Frontal cortex (tissue), 4 donors: ENCODE results near the gene MTCH1. TPM values are rescaled to one million over a fixed set of nuclear protein-coding genes. Genes with fewer than 3 reads are reported as not detected.
A peak's percentile ranks its signal among the peaks of the same experiment; 100 is the strongest.

Experiments
- DNase-seq, 2 donors: peaks; one replicate each; pipeline ENCODE4 v3.0.0; 2012; ENCODE audit warnings: low spot score in 2 of 2
- FAIRE-seq: peaks from 2 replicates; lab custom pipeline; 2012; peaks lifted over from hg19 to GRCh38; lab: Jason Lieb, UNC
- total RNA-seq: library from RNA; depleted of rRNA; stranded (reverse); fragments of >200 nt; gene quantifications from one replicate; pipeline ENCODE4 v1.2.3, GENCODE V29; 2014
- donor health status: control.
- donor health status: control.
- donor health status: control.

The MTCH1 gene
- total RNA-seq, 1 donor from 2014 or later = 152 TPM

DNA sequence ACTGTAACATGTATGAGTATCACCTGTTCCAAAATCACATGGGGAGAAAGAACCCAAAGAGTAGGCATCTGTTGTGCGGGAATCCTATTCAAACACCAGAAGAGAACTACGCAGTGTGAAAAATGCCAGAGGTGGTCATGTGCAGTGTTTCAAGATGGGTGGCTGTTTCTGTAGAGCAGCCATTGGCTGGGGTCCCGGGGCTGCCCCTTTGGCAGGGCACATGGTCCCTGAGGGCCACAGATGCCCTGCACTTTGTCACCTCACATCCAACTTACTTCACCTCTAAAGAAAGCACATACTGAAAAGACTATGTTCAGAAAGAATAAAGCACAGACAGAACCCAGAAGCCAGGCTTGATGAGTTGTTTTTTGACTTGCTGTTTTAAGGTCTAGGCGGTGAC, 12.3 kb downstream of the MTCH1 start:
- FAIRE-seq (no peak), DNase-seq (no peak)

DNA sequence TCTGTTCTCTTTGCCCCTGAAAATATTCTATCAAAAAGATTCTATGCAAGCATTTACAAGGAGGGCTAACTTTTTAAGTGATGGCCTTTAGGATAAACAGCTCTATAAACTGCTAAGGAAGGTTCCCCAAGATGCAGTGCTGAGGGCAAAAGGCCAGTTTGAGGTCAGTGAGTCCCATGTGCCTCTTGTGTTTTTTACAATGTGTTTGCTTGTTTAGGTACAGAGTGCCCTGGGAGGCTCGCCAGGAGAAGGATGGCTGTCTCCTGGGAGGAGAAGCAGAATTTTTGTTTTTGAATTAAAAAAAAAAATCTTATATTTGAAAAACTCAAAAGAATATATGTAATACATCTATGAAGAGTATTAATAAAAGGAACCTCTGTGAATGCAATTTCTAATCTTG, 12.8 kb downstream of the MTCH1 start:
- no peak for FAIRE-seq
- DNase-seq = no peak

DNA sequence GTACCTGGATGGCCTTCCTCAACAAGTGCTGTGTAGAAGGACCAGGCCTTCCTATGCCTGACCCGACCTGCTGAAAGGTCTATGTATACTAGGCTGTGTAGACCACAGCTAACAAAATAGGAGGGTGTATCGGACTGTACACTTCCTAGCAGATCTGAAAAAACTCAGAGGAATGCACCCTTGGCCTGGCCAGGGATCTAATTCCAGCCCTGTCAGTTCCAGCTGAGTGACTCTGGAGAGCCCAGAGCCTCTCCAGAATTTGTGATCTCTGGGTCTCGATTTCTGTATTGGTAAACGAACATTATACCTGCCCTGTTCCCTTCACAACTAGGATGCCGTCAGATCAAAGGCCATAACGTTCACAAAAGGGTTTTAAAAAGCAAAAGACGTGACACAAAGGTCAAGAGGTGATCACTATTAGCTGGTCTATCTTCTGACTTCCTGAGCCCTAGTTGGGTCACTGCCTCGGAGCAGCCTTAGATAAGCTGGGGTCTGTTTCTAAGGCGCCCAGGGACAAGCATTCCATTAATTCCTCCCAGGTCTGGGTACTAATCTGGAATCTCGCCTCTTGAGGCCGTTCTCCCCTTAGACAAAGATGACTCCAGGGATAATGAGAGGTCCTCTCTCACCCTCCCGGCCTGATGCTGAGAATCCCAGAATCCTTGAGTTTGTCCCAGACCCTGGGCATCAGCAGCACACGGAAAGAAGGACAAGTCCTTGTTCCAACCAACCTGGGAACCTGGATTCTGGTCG, 13.9 kb downstream of the MTCH1 start:
- no peak for FAIRE-seq
- DNase-seq = no peak

GRCh38 chr6:36970892-36971842, 14.8 kb downstream of the MTCH1 start:
- FAIRE-seq (no peak), DNase-seq (no peak)

- FAIRE-seq (no peak), DNase-seq (no peak)
These were observed 15.8 kb downstream of the MTCH1 start for GRCh38 chr6:36969988-36970891.

DNA sequence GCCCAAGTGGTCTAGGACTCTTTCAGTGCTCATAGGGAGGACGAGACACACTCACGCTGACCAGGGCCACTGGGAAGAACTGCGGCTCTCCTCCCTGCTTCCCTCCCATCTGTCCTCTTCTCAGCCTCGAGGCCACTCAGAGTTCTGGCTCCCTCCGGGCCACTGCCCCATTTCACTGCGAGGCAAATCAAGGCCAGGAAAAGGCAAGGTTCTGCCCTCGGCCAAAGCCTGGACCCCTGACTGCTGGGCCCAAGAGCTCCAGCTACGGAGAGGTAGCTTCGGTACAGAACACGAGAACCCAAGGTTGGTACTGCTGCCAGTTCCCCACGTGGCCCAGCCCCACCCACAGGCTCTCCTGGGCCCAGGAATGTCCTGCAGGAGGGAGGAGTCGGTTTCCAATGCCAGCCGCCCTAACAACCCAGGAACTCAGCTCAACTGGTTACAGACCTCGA, 16.7 kb downstream of the MTCH1 start:
- FAIRE-seq (no peak), DNase-seq (no peak)

DNA sequence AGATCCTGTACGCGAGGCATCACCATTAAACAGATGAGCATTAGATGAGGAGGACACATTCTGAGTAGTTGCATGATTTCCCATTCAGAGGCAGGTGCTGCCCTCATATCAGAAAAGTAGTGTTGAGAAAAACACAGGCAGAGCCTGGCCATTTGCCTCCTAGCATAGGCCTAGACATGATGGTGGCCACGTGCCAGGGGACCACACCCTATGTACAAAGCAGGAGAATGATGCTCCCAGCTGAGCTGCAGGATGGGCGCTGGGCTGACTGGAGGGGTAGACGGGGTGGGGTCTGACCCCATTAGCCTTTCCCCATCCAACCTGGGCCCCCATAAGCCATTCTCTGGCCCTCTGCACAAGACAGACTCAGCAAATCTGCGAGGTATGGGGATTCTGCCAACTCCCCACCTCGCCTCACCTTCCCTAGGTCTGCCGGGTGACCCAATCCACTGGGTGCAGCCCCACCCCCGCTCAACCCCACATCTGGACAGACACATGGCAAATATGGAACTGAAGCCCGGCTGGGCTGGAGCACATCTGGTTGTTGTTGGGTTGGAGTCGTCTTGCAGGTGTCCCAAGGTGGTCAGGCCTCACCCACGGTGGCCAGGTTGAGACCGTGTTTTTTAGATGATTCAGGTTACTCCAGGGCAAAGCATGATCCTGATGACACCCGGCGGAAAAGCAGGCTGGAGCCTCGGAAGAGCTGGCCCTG, 17.6 kb downstream of the MTCH1 start:
- DNase-seq = no peak
- no peak for FAIRE-seq

DNA sequence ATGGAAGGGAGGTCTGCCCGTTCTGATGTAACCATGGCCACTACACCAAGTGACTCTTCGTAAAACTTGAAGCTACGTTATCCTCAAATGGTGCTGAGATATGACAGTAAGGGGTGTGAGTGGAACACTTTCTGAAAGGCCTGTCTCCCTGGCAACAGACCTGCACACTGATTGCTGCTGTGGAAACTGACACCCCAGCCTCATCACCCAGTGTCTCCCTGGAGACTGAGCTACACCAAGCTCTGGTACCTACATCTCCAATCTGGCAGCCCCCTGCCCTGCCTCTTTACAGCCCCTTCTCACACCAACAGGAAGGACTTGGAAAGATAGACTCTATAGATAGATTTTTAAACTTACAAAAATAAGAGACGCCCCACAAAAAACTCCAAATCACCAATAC, 18.2 kb downstream of the MTCH1 start:
- DNase-seq (no peak), FAIRE-seq (no peak)

GRCh38 chr6:36967301-36967700, 18.7 kb downstream of the MTCH1 start:
- no peak for FAIRE-seq
- DNase-seq = no peak

- no peak for DNase-seq
- FAIRE-seq = no peak
These were observed 21.1 kb downstream of the MTCH1 start for GRCh38 chr6:36964908-36965307.

DNA sequence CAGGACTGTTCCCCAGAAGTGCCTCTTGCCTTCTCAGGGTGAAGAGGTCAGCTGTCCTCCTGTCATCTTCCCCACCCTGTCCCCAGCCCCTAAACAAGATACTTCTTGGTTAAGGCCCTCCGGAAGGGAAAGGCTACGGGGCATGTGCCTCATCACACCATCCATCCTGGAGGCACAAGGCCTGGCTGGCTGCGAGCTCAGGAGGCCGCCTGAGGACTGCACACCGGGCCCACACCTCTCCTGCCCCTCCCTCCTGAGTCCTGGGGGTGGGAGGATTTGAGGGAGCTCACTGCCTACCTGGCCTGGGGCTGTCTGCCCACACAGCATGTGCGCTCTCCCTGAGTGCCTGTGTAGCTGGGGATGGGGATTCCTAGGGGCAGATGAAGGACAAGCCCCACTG, 21.6 kb downstream of the MTCH1 start:
- FAIRE-seq (no peak), DNase-seq (no peak)

DNA sequence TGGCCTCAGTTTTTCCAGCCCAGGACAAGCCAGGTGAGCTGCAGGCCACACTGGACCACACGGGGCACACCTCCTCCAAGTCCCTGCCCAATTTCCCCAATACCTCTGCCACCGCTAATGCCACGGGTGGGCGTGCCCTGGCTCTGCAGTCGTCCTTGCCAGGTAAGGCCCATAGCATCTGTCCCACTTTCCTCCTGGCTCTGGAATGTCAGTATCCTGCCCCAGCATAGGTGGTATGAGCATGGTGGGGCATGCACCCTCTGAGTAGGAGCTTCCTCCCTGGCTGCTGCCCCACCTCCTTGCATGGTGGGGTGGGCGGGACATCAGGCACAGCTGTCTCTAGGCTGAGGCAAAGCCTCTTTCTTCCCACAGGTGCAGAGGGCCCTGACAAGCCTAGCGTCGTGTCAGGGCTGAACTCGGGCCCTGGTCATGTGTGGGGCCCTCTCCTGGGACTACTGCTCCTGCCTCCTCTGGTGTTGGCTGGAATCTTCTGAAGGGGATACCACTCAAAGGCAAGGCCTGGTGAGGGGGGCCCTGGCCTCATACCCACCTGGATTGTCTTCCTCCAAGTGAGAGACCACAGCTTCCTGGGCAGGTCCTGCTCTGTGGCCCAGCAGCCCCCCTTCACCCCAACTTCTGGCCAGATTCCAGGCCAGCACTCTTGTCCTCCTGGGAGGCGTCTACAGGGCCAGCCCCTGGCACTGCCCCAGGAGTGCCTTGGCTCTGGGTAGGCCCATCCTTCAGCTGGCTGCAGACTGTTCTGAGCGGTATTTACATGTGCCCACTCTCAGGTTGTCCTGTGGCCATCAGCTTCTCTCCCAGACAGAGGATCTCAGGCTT, 22.3 kb downstream of the MTCH1 start:
- FAIRE-seq (no peak), DNase-seq (no peak)

DNA sequence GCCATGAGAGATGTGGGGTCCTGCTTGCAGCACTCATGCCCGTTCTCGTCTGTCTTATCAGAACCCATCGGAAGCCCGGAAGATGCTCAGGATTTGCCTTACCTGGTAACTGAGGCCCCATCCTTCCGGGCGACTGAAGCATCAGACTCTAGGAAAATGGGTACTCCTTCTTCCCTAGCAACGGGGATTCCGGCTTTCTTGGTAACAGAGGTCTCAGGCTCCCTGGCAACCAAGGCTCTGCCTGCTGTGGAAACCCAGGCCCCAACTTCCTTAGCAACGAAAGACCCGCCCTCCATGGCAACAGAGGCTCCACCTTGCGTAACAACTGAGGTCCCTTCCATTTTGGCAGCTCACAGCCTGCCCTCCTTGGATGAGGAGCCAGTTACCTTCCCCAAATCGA, 23.1 kb downstream of the MTCH1 start:
- no peak for FAIRE-seq
- DNase-seq = peak; percentile 74 to 81

- no peak for FAIRE-seq
- DNase-seq = no peak
These were observed 24.3 kb downstream of the MTCH1 start for GRCh38 chr6:36961441-36962435.

DNA sequence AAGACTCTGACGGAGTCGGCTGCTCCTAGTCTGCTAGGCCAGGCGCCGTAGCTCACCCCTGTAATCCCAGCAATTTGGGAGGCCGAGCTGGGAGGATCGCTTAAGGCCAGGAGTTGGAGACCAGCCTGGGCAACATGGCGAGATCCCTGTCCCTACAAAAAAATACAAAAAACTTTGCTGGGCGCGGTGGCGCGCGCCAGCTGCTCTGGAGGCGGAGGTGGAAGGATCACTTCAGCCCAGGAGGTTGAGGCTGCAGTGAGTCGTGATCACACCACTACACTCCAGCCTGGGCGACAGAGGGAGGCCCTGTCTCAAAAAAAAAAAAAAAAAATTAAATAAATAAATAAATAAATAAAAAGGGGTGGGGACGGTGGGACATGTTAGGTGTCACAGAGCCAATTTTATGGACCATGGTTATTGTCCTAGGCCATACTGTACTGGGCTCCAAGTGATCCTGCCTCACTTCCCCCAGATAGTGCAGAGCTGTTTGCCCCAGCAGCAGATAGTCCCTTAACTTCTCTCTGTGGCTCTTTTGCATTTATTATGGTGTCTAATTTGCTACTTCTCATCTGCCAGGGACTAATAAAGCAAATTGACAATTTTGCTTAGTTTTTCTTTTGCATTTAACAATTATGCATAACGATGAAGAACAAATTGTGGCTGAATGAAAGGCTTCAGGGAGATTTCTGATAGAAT, 26.3 kb downstream of the MTCH1 start:
- no peak for FAIRE-seq
- DNase-seq = no peak

GRCh38 chr6:36958775-36959554, 27.0 kb downstream of the MTCH1 start:
- no peak for FAIRE-seq

More at GRCh38 chr6:36958775-36959554, 27.0 kb downstream of the MTCH1 start:
- DNase-seq = no peak
